H1 (cell line): ENCODE measurements around the gene ERAP2. TPM values are rescaled to one million over a fixed set of nuclear protein-coding genes. Genes with fewer than 3 reads are reported as not detected.

Experiments used
- CTCF ChIA-PET: fragments of 300-600 bp; sonication (Branson Sonifier 250); formaldehyde crosslinking; loops from one replicate; lab custom pipeline; 2021; ENCODE audit not compliant: partially characterized antibody; lab: Charles Lee
- POLR2A ChIA-PET: fragments of 300-600 bp; sonication (Branson Sonifier 250); formaldehyde crosslinking; loops from one replicate; lab custom pipeline; 2021; ENCODE audit warnings: inconsistent platforms; ENCODE audit not compliant: partially characterized antibody; lab: Charles Lee
- DNase-seq, 2 experiments: peaks; one replicate each; pipeline versions ENCODE4 v3.0.0 to v3.0.0-alpha.2; 2010 to 2022; ENCODE audit warnings: low spot score in 2 of 2, low read depth in 1 of 2, mixed read lengths in 1 of 2
- FAIRE-seq: peaks from 2 replicates; lab custom pipeline; 2011; peaks lifted over from hg19 to GRCh38; lab: Jason Lieb, UNC
- H2AFZ ChIP-seq: 2 replicates; pipeline ENCODE4 v1.8.1; 2012; ENCODE audit warnings: low read length, inconsistent platforms
- H2AK5ac ChIP-seq: 2 replicates; pipeline ENCODE4 v1.6.1; 2013; ENCODE audit warnings: low read depth, low read length
- H2BK120ac ChIP-seq: replicated peaks from 2 replicates; pipeline ENCODE3; 2013; ENCODE audit warnings: low read depth, low read length, inconsistent platforms
- H2BK12ac ChIP-seq: 2 replicates; pipeline ENCODE4 v1.6.1; 2013; ENCODE audit warnings: low read depth, low read length
- H2BK15ac ChIP-seq: 2 replicates; pipeline ENCODE4 v1.6.1; 2013; ENCODE audit warnings: low read length
- H2BK20ac ChIP-seq: 2 replicates; pipeline ENCODE4 v1.6.1; 2013; ENCODE audit warnings: low read length
- H2BK5ac ChIP-seq: 2 replicates; pipeline ENCODE4 v1.6.1; 2013; ENCODE audit warnings: low read depth, low read length
- H3K14ac ChIP-seq: 2 replicates; pipeline ENCODE4 v1.6.1; 2013; ENCODE audit warnings: inconsistent platforms; ENCODE audit not compliant: insufficient read length
- H3K18ac ChIP-seq: 2 replicates; pipeline ENCODE4 v1.6.1; 2013; ENCODE audit warnings: low read length; ENCODE audit errors: extremely low read depth
- H3K23ac ChIP-seq: 2 replicates; pipeline ENCODE4 v1.6.1; 2013; ENCODE audit warnings: inconsistent platforms; ENCODE audit not compliant: insufficient read length
- H3K23me2 ChIP-seq: 2 replicates; pipeline ENCODE4 v1.6.1; 2013; ENCODE audit warnings: low read depth, low read length
- H3K27ac ChIP-seq: 2 replicates; pipeline ENCODE4 v1.6.1; 2011; ENCODE audit warnings: low read depth, low read length, inconsistent platforms
- H3K27me3 ChIP-seq, 4 experiments: replicated peaks in 1 of 4; 1 replicate in 1 of 4; 2 replicates in 3 of 4; pipeline versions ENCODE4 v1.6.1 to v1.8.1; 2011 to 2013; ENCODE audit warnings: low read length in 3 of 4, mild to moderate bottlenecking in 3 of 4, inconsistent platforms in 2 of 4, mixed read lengths in 2 of 4, moderate library complexity in 1 of 4; ENCODE audit not compliant: control insufficient read depth in 3 of 4, insufficient read depth in 3 of 4; ENCODE audit errors: extremely low read depth in 1 of 4
- H3K36me3 ChIP-seq, 4 experiments: 2 replicates each; pipeline versions ENCODE4 v1.6.1 to v1.8.1; 2011 to 2013; ENCODE audit warnings: mild to moderate bottlenecking in 4 of 4, low read length in 3 of 4, moderate library complexity in 2 of 4, control low read depth in 1 of 4, inconsistent platforms in 1 of 4; ENCODE audit not compliant: insufficient read depth in 4 of 4, control insufficient read depth in 2 of 4
- H3K4ac ChIP-seq: replicated peaks from 2 replicates; pipeline ENCODE3; 2013; ENCODE audit warnings: low read length, low read depth, mixed read lengths, inconsistent platforms; ENCODE audit not compliant: insufficient read length
- H3K4me1 ChIP-seq, 4 experiments: replicated peaks in 1 of 4; 1 replicate in 1 of 4; 2 replicates in 3 of 4; pipeline versions ENCODE4 v1.6.1 to v1.8.1; 2011 to 2013; ENCODE audit warnings: low read length in 3 of 4, inconsistent platforms in 2 of 4, mixed read lengths in 1 of 4; ENCODE audit not compliant: insufficient read depth in 4 of 4, control insufficient read depth in 3 of 4
- H3K4me2 ChIP-seq, 2 experiments: 2 replicates each; pipeline versions ENCODE4 v1.6.1 to v1.8.1; 2011 to 2013; ENCODE audit warnings: low read depth in 2 of 2, low read length in 2 of 2, control low read depth in 1 of 2, inconsistent platforms in 1 of 2, mild to moderate bottlenecking in 1 of 2; ENCODE audit not compliant: insufficient read depth in 1 of 2
- H3K4me3 ChIP-seq, 4 experiments: fragments of 200-600, 300-600 bp in 1 of 4; sonication (generic), shearing (Covaris generic), sonication (Bioruptor Twin) in 1 of 4; 2 replicates each; pipeline versions ENCODE4 v1.5.1 to v1.8.1; 2011 to 2016; ENCODE audit warnings: low read length in 4 of 4, low read depth in 3 of 4, control low read depth in 2 of 4, inconsistent platforms in 2 of 4, mild to moderate bottlenecking in 2 of 4, mixed read lengths in 1 of 4, moderate library complexity in 1 of 4; ENCODE audit not compliant: insufficient read depth in 2 of 4; ENCODE audit errors: extremely low read depth in 1 of 4
- H3K56ac ChIP-seq: replicated peaks from 2 replicates; pipeline ENCODE3; 2013; ENCODE audit warnings: low read depth, mild to moderate bottlenecking, mixed read lengths, low read length, inconsistent platforms; ENCODE audit not compliant: insufficient read length
- H3K79me1 ChIP-seq: 2 replicates; pipeline ENCODE4 v1.6.1; 2013; ENCODE audit warnings: low read depth, low read length, control low read depth
- H3K79me2 ChIP-seq, 2 experiments: 2 replicates each; pipeline versions ENCODE4 v1.6.1 to v1.8.1; 2012 to 2013; ENCODE audit warnings: low read length in 2 of 2, mild to moderate bottlenecking in 2 of 2, inconsistent platforms in 1 of 2; ENCODE audit not compliant: insufficient read depth in 2 of 2, control insufficient read depth in 1 of 2
- H3K9ac ChIP-seq, 4 experiments: replicated peaks in 1 of 4; 1 replicate in 1 of 4; 2 replicates in 3 of 4; pipeline versions ENCODE4 v1.6.1 to v1.8.1; 2011 to 2013; ENCODE audit warnings: low read depth in 3 of 4, low read length in 3 of 4, control low read depth in 2 of 4, mild to moderate bottlenecking in 2 of 4, moderate library complexity in 2 of 4, inconsistent platforms in 1 of 4; ENCODE audit errors: extremely low read depth in 1 of 4
- H3K9me3 ChIP-seq, 2 experiments: 2 replicates each; pipeline versions ENCODE4 v1.6.1 to v1.8.1; 2012 to 2013; ENCODE audit warnings: mild to moderate bottlenecking in 2 of 2, moderate library complexity in 2 of 2, control low read depth in 1 of 2, inconsistent platforms in 1 of 2, low read depth in 1 of 2, low read length in 1 of 2, mixed read lengths in 1 of 2; ENCODE audit not compliant: insufficient read depth in 2 of 2
- H4K20me1 ChIP-seq, 2 experiments: replicated peaks in 1 of 2; 2 replicates each; pipeline versions ENCODE3 to v1.8.1; 2011 to 2013; ENCODE audit warnings: inconsistent platforms in 2 of 2, low read length in 2 of 2, mild to moderate bottlenecking in 1 of 2; ENCODE audit not compliant: insufficient read depth in 2 of 2, control insufficient read depth in 1 of 2
- H4K5ac ChIP-seq: 2 replicates; pipeline ENCODE4 v1.6.1; 2013; ENCODE audit warnings: low read length, low read depth, mixed read lengths, inconsistent platforms; ENCODE audit not compliant: insufficient read length
- H4K8ac ChIP-seq: 2 replicates; pipeline ENCODE4 v1.8.0; 2013; ENCODE audit warnings: mild to moderate bottlenecking, moderate library complexity, low read length, inconsistent platforms; ENCODE audit not compliant: insufficient read depth; ENCODE audit errors: extremely low read depth
- H4K91ac ChIP-seq: replicated peaks from 2 replicates; pipeline ENCODE3; 2013; ENCODE audit warnings: low read length, mixed read lengths, inconsistent platforms; ENCODE audit not compliant: insufficient read length
- ATF3 ChIP-seq: IDR thresholded peaks from 2 replicates; pipeline ENCODE4 v1.6.1; 2011; ENCODE audit warnings: low read depth, mild to moderate bottlenecking, low read length; ENCODE audit not compliant: insufficient read depth
- BRCA1 ChIP-seq: IDR thresholded peaks from 2 replicates; pipeline ENCODE4 v1.6.1; 2012; ENCODE audit warnings: low read depth, low read length, improper control_type of control experiment
- CBX5 ChIP-seq: fragments of 300-800, 300-1000 bp; sonication (generic); IDR thresholded peaks from 2 replicates; pipeline ENCODE4 v1.7.1; 2016; ENCODE audit warnings: antibody characterized with exemption, low read length, low read depth
- CBX8 ChIP-seq: fragments of 300-800, 300-1000 bp; sonication (generic); IDR thresholded peaks from 2 replicates; pipeline ENCODE4 v1.7.1; 2016; ENCODE audit warnings: low read depth, low read length, borderline replicate concordance
- CHD2 ChIP-seq: IDR thresholded peaks from 2 replicates; pipeline ENCODE4 v1.6.1; 2012; ENCODE audit warnings: low read length, improper control_type of control experiment
- CTBP2 ChIP-seq: IDR thresholded peaks from 2 replicates; pipeline ENCODE4 v1.7.0; 2011; ENCODE audit warnings: borderline replicate concordance, mild to moderate bottlenecking, moderate library complexity, mixed read lengths, low read length; ENCODE audit not compliant: insufficient read depth, insufficient read length
- KDM1A ChIP-seq: fragments of 200-600, 300-600 bp; sonication (generic); IDR thresholded peaks from 2 replicates; pipeline ENCODE4 v1.7.1; 2016; ENCODE audit warnings: mild to moderate bottlenecking, low read length, borderline replicate concordance
- KDM4A ChIP-seq: IDR thresholded peaks from one replicate; pipeline ENCODE4 v1.7.1; 2012; ENCODE audit warnings: low read depth, mild to moderate bottlenecking, moderate library complexity, low read length, inconsistent platforms; ENCODE audit not compliant: severe bottlenecking
- KDM5A ChIP-seq: fragments of 200-600 bp; IDR thresholded peaks from 2 replicates; pipeline ENCODE4 v1.7.1; 2012; ENCODE audit warnings: mild to moderate bottlenecking, low read length, inconsistent platforms, mixed read lengths
- MAFK ChIP-seq: IDR thresholded peaks from 2 replicates; pipeline ENCODE4 v1.6.1; 2012; ENCODE audit warnings: low read depth, mild to moderate bottlenecking, improper control_type of control experiment, low read length
- RFX5 ChIP-seq: IDR thresholded peaks from 2 replicates; pipeline ENCODE4 v1.6.1; 2011; ENCODE audit warnings: low read depth, low read length, improper control_type of control experiment, borderline replicate concordance
- SIX5 ChIP-seq: IDR thresholded peaks from 2 replicates; pipeline ENCODE4 v1.6.1; 2011; ENCODE audit warnings: mild to moderate bottlenecking, low read depth, low read length
- SP4 ChIP-seq: IDR thresholded peaks from 2 replicates; pipeline ENCODE4 v1.6.1; 2012; ENCODE audit warnings: low read length, inconsistent platforms
- SRF ChIP-seq: IDR thresholded peaks from 2 replicates; pipeline ENCODE4 v1.6.1; 2011; ENCODE audit warnings: mild to moderate bottlenecking, low read depth, low read length, moderate library complexity
- TBP ChIP-seq: IDR thresholded peaks from 2 replicates; pipeline ENCODE4 v1.6.1; 2011; ENCODE audit warnings: low read depth, low read length, improper control_type of control experiment
- WGBS, 2 experiments: shearing (Covaris generic) in 1 of 2; methylation state at CpG; one replicate each; pipeline versions ENCODE4 v1.1.6 to v1.1.7; 2013 to 2015; ENCODE audit warnings: low lambda C conversion rate in 2 of 2, mixed read lengths in 2 of 2, inconsistent platforms in 1 of 2, low coverage in 1 of 2, missing lambda C conversion rate in 1 of 2; ENCODE audit not compliant: insufficient replicate concordance in 2 of 2, insufficient coverage in 1 of 2, insufficient read length in 1 of 2; ENCODE audit errors: extremely low coverage in 1 of 2, missing lambda C conversion rate in 1 of 2; 5-methylcytosine and 5-hydroxymethylcytosine counted together
- polyA plus RNA-seq, 7 experiments: library from polyadenylated mRNA; depleted of rRNA in 3 of 7; stranded (reverse) in 5 of 7; unstranded in 2 of 7; fragments of >200 nt in 5 of 7; fragments of 200-250 nt in 2 of 7; gene quantifications; 1 replicate in 5 of 7; 2 replicates in 1 of 7; 4 replicates in 1 of 7; pipeline versions ENCODE4 v1.2.1 to v1.2.3, GENCODE V29; 2011 to 2013; ENCODE audit warnings: missing spikeins in 2 of 7, mixed read lengths in 2 of 7
- total RNA-seq: library from RNA; stranded (reverse); fragmentation: NEBNext Ultra II Directional; extraction: Animal tissue kit (Norgen Biotek cat#: 25700); gene quantifications from 2 replicates; pipeline ENCODE4 v1.2.1, GENCODE V29; 2021

Gene ERAP2
- total and polyA plus RNA-seq, 2 of the 8 experiments (the other 6 are each of a cell fraction or from before 2014, with no cell fraction given), result 0.14 TPM; not detected in 1

DNA sequence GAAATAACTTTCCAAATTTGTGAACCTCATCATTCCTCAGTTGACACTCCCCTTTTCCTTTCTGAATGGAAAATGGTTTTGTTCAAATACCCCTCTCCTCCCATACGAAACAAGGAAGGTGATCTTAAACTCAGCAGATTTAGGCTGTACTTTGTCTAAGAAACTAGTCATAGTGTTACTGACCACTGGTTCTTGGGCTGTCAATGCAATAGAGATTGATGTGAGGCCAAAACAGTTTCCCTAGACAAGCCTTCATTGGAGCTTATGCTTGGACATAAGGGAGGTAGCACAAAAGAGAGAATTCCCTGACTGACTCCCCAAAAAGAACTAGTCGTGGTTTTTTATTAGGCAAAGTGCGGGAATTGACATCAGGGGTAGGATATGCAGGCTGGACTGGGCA is 54.3 kb downstream of the ERAP2 start:
- Histone ChIP-seq H3K4me1 (peaks cover 0 to 8% (median 3%) of the 10 kb centered on the region in 4 experiments; a peak in 2 of 7 replicates), H2BK15ac (no peak overlapping the region), H4K20me1 (no peaks in the 10 kb centered on the region), H3K56ac (no peak overlapping the region), H2AFZ (no peak overlapping the region), H4K8ac (no peak overlapping the region), H3K9me3 (no peaks in the 10 kb centered on the region), H3K27ac (no peak overlapping the region), H2BK12ac (no peak overlapping the region), H3K4me2 (no peak overlapping the region), H3K9ac (no peak overlapping the region), H3K79me2 (no peaks in the 10 kb centered on the region), H3K23ac (no peak overlapping the region), H3K14ac (no peak overlapping the region), H3K4ac (no peak overlapping the region), H2BK5ac (no peak overlapping the region), H2AK5ac (no peak overlapping the region), H2BK120ac (no peak overlapping the region), H4K91ac (no peak overlapping the region), H3K23me2 (peaks cover 6% of the 10 kb centered on the region), H4K5ac (no peak overlapping the region), H2BK20ac (no peak overlapping the region), H3K36me3 (no peaks in the 10 kb centered on the region), H3K4me3 (no peak overlapping the region), H3K27me3 (no peaks in the 10 kb centered on the region), H3K18ac (no peak overlapping the region), H3K79me1 (no peaks in the 10 kb centered on the region)
- POLR2A ChIA-PET, result no interaction called here
- no peak for FAIRE-seq
- 91% methylated on average over 3 of the region's 3 CpGs; no CpG with 5 or more reads in 1 of the 2 experiments for WGBS, 2 experiments
- CTCF ChIA-PET, result interaction anchor here (1.5 to 3.0 kb wide), 2 partner anchors 61 to 63 kb away, joined by 5 to 9 read pairs; no protein-coding TSS in a partner anchor
- TF ChIP-seq BRCA1 (no peak), KDM1A (no peak), MAFK (no peak), KDM4A (no peak), SRF (no peak), CTBP2 (no peak), CHD2 (no peak), RFX5 (no peak), ATF3 (no peak), SP4 (no peak), KDM5A (no peak), SIX5 (no peak), TBP (no peak), CBX8 (no peak), CBX5 (no peak)
- DNase-seq, result no peak
